Measurements from ENCODE around the gene IQCF5.
"Not testable (repeated sequence)": the region's sequence is repeated elsewhere in the genome, so short reads cannot be mapped to it uniquely, and the experiment has no call there.

The IQCF5 gene

DNA sequence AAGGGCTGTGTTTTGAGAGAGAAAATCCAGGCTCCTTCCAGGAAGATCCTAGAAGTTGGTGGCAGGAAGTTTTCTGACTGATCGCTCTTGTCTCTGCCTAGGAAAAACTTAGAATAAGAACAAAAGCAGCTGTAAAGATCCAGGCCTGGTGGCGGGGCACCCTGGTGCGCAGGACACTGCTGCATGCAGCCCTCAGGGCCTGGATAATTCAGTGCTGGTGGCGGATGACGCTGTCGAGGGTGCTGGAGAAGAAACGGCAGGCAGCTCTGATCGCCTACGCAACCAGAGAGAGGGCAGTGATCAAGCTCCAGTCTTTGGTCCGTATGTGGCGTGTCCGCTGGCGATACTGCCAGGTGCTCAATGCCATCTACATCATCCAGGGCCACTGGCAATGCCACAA is 12.5 kb downstream of the IQCF5 start:
- no peak for DNase-seq

DNA sequence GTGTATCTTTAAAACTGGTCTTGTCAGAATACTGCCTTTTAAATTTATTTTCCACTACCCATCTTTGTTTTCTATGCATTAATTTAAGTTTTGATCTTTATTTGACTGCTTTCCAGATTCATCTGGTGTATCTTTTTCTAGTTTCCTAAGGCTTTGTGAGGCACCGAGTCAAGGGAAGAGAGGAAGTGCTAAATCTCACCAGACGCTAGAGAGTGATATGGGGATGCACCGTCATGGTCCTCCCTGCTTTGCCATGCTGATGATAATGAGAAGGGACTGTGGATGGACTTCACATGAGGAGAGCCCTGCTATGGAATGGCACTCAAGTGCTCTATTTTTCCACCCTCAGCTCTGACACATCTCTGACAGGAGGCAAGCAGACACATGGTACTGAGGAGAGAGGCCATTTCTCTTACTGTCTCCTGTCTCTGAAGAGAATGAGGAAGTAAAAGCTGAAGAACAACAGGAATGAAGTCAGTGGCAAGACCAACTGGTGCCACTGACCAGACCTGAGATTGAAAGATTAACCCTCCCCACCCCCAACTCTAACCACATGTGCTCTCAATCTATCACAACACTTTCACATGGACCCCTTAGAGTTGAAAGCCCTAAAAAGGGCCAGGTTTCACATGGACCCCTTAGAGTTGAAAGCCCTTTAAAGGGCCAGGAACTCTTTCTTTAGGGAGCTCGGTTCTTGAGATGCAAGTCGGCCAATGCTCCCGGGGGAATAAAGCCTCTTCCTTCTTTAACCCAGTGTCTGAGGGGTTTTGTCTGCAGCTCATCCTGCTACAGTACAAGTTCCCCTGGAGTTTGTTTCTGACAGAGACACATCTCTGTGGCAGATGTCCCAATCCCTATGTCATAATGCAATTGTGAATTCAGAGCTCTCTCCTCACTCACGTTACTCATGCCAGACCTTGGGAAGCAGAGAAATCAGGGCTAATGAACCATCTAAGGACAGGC is 14.4 kb downstream of the IQCF5 start, which contains the start of gene IQCF2:
TSS of gene IQCF2 (plus strand) at position 913 of the 963 bp plus-strand sequence. CDS start 52 bp downstream, outside the sequence.
- DNase-seq, result no peak

DNA sequence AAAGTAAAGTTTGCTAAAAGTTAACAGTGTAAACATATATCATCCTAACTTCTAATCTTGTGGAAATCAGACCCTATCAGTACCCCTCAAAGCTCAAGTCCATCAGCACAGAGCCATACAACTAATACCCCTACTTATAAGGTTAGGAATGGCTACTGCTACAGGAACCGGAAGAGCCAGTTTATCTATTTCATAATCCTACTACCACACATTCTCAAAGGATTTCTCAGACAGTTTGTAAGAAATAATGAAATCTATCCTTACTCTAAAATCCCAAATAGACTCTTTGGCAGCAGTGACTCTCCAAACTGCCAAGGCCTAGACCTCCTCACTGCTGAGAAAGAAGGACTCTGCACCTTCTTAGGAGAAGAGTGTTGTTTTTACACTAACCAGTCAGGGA is 20.0 kb downstream of the IQCF5 start:
- not testable (repeated sequence) for DNase-seq

DNA sequence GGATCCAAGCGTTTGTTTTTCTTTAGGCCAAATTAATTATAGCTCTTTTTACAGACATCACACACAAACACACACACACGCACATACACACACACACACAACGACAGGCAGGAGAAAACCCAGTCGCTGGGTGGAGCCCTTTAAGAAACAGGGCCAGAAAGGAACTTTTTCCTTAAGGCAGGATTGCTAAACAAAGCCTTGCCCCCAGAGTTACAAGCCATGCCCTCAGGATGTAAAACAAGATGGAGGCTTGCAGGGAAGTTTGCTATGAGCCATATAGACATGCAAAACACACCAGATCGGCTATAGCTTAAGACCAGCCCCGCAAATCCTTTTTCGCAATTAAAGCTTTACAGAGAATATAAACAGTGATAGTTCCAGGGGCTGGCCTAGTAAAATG is 30.3 kb downstream of the IQCF5 start:
- no peak for DNase-seq

DNA sequence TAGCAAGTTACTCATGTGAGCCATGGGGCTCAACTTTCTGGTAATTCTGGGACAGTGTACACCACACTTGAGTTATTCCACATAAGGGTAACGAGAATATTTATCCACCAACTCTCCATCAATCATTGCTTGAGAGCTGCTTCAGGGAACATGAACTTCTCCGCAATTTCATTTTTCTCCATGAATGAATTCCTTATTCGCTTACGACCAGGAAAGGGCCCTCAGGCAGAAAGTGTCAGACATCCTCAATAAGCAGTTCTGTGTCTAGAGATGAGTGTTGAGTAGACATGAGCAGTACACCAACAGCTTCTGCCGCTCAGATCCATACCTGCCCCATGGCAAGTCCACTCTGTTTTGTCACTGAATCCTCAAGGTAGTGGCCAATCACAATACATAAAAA is 38.8 kb downstream of the IQCF5 start:
- no peak for DNase-seq

DNA sequence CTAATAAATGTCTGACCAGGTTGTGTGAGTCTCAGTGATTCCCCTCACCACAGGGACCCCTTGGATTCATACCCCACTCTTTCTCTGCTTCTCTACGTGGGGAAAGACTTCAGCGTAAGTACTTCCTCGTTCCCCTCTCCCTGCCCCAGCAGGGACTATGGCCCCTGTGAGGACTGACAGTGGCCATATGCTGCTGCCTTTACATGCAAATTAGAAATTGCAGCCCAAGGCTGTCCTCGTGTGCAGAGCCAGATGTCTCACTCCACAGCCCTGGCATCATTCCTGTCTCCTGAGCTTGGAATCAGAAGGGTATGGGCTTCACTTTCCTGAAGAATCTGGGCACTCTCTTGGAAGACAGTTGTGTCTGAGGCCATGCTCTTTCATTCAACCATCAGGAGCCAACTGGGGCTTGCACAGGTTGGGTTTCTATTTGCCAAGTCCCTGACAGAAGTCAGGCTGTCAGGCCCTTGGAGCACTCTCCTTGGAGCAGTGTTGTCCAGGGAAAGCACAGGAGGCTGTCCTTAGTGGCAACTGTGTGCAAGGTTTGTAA is 44.5 kb downstream of the IQCF5 start:
- DNase-seq, result no peak

DNA sequence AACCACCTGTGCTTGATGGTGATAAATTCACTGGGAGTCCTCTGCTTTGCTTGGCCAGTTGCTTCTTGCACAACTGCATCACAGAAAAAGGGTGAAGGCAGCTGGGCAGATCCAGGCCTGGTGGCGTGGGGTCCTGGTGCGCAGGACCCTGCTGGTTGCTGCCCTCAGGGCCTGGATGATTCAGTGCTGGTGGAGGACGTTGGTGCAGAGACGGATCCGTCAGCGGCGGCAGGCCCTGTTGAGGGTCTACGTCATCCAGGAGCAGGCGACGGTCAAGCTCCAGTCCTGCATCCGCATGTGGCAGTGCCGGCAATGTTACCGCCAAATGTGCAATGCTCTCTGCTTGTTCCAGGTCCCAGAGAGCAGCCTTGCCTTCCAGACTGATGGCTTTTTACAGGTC is 45.1 kb downstream of the IQCF5 start:
- DNase-seq, result no peak

DNA sequence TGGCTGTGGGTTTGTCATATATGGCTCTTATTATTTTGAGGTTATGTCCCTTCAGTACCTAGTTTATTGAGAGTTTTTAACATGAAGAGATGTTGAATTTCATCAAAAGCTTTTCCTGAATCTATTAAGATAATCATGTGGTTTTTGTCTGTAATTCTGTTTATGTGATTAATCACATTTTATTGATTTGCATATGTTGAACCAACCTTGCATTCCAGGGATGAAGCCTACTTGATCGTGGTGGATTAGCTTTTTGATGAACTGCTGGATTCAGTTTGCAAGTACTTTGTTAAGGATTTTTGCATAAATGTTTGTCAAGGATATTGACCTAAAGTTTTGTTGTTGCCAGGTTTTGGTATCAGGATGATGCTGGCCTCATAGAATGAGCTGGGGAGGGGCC is 47.1 kb downstream of the IQCF5 start:
- no peak for DNase-seq

All from activated CD4-positive, alpha-beta T cell treated with anti-CD3 and anti-CD28 coated beads for 1 hour (primary cell).